K562 (cell line): ENCODE results near the gene ZNF440. TPM values are rescaled to one million over a fixed set of nuclear protein-coding genes. Genes with fewer than 3 reads are reported as not detected.

Source experiments
- ATAC-seq: fragments of 200-7000 bp; cut with Tn5 transposase; 3 replicates; pipeline ENCODE4 v1.9.1; 2020; ENCODE audit warnings: moderate library complexity
- BruUV-seq: library from RNA; stranded (reverse); fragments of 400-500 nt; replicated peaks from 2 replicates; lab custom pipeline; 2021; lab: Mats Ljungman, UMichigan
- CTCF ChIA-PET: fragments of 300-600 bp; formaldehyde crosslinking; extraction: SDS; loops from one replicate; lab custom pipeline; 2021; ENCODE audit warnings: low intra/inter-chr PET ratio; lab: Yijun Ruan, JAX
- POLR2A ChIA-PET: fragments of 300-600, 350-650 bp; sonication (Branson Sonifier 250); formaldehyde crosslinking; extraction: SDS; loops from one replicate; lab custom pipeline; 2021; ENCODE audit warnings: antibody characterized with exemption, inconsistent platforms; lab: Yijun Ruan, JAX
- DNase-seq, 4 experiments: peaks; one replicate each; pipeline versions ENCODE4 v3.0.0 to v3.0.0-alpha.2; 2011 to 2018; ENCODE audit warnings: low spot score in 3 of 4, mixed read lengths in 3 of 4; ENCODE audit errors: extremely low read depth in 1 of 4
- FAIRE-seq: peaks from 2 replicates; lab custom pipeline; 2011; peaks lifted over from hg19 to GRCh38; lab: Jason Lieb, UNC
- H2AFZ ChIP-seq: 2 replicates; pipeline ENCODE4 v1.6.0; 2011; ENCODE audit warnings: low read depth, low read length, control low read depth, inconsistent platforms
- H3K27ac ChIP-seq: fragments of 200-600 bp; 3 replicates; pipeline ENCODE4 v1.8.0; 2011; ENCODE audit warnings: low read depth, mild to moderate bottlenecking, control low read depth, inconsistent platforms, low read length, moderate library complexity, mixed read lengths; ENCODE audit errors: extremely low read depth
- H3K27me3 ChIP-seq, 2 experiments: fragments of 300-600 bp in 1 of 2; 2 replicates in 1 of 2; 3 replicates in 1 of 2; pipeline versions ENCODE4 v1.6.0 to v1.8.0; 2011; ENCODE audit warnings: inconsistent platforms in 2 of 2, low read length in 2 of 2, mild to moderate bottlenecking in 1 of 2, mixed read lengths in 1 of 2, moderate library complexity in 1 of 2; ENCODE audit not compliant: control insufficient read depth in 2 of 2, insufficient read depth in 2 of 2
- H3K36me3 ChIP-seq: fragments of 300-600 bp; 3 replicates; pipeline ENCODE4 v1.8.0; 2011; ENCODE audit warnings: mild to moderate bottlenecking, low read length, inconsistent platforms; ENCODE audit not compliant: control insufficient read depth, insufficient read depth
- H3K4me1 ChIP-seq, 2 experiments: fragments of 200-600 bp in 1 of 2; replicated peaks in 1 of 2; 2 replicates in 1 of 2; 3 replicates in 1 of 2; pipeline versions ENCODE4 v1.5.1 to v1.8.0; 2011; ENCODE audit warnings: inconsistent platforms in 2 of 2, low read length in 2 of 2, mild to moderate bottlenecking in 1 of 2, mixed read lengths in 1 of 2, moderate library complexity in 1 of 2; ENCODE audit not compliant: control insufficient read depth in 2 of 2, insufficient read depth in 2 of 2
- H3K4me2 ChIP-seq: 2 replicates; pipeline ENCODE4 v1.6.1; 2011; ENCODE audit warnings: low read length, control low read depth, inconsistent platforms, mixed read lengths; ENCODE audit not compliant: insufficient read depth
- H3K4me3 ChIP-seq: fragments of 200-600 bp; sonication (generic), shearing (Covaris generic); 2 replicates; pipeline ENCODE4 v1.5.1; 2016; ENCODE audit warnings: control low read depth, inconsistent platforms
- H3K79me2 ChIP-seq: fragments of 200-600 bp; 3 replicates; pipeline ENCODE4 v1.8.0; 2011; ENCODE audit warnings: low read length, inconsistent platforms; ENCODE audit not compliant: control insufficient read depth, insufficient read depth
- H3K9ac ChIP-seq, 2 experiments: 2 replicates each; pipeline versions ENCODE4 v1.6.0 to v1.6.1; 2011; ENCODE audit warnings: low read depth in 2 of 2, low read length in 2 of 2, control low read depth in 1 of 2, inconsistent platforms in 1 of 2, mild to moderate bottlenecking in 1 of 2, mixed read lengths in 1 of 2; ENCODE audit not compliant: insufficient read depth in 1 of 2
- H3K9me1 ChIP-seq: one replicate; pipeline ENCODE4 v1.6.0; 2011; ENCODE audit warnings: inconsistent platforms, mild to moderate bottlenecking, low read length, moderate library complexity; ENCODE audit not compliant: control insufficient read depth, insufficient read depth
- H3K9me3 ChIP-seq: replicated peaks from 2 replicates; pipeline ENCODE4 v1.5.1; 2011; ENCODE audit warnings: low read depth, low read length, inconsistent platforms; ENCODE audit not compliant: control insufficient read depth, insufficient read depth
- H4K20me1 ChIP-seq: replicated peaks from 2 replicates; pipeline ENCODE4 v1.6.1; 2011; ENCODE audit warnings: low read length, inconsistent platforms, mixed read lengths; ENCODE audit not compliant: control insufficient read depth, insufficient read depth
- CREM ChIP-seq: IDR thresholded peaks from 2 replicates; pipeline ENCODE4 v1.6.1; 2014; ENCODE audit warnings: antibody characterized with exemption, low read depth
- CXXC5 ChIP-seq: fragments of 250-450 bp; sonication (Bioruptor Pico); IDR thresholded peaks from 2 replicates; pipeline ENCODE4 v1.8.0; 2022; ENCODE audit warnings: inconsistent platforms, mild to moderate bottlenecking, moderate library complexity
- EGR1 ChIP-seq: fragments of 450-650 bp; conservative IDR thresholded peaks from 2 replicates; pipeline ENCODE4 v1.6.1; 2017; ENCODE audit warnings: mild to moderate bottlenecking
- KAT7 ChIP-seq: sonication (generic); formaldehyde crosslinking; IDR thresholded peaks from 2 replicates; pipeline ENCODE4 v1.8.0; 2022; ENCODE audit warnings: missing genetic modification reagents, mild to moderate bottlenecking, borderline replicate concordance
- L3MBTL2 ChIP-seq: fragments of 450-650 bp; IDR thresholded peaks from 2 replicates; pipeline ENCODE4 v1.6.1; 2016; ENCODE audit warnings: mild to moderate bottlenecking, moderate library complexity
- MYNN ChIP-seq, 2 experiments: sonication (generic); formaldehyde crosslinking in 1 of 2; IDR thresholded peaks; 2 replicates each; pipeline versions ENCODE4 v1.5.0 to v1.6.1; 2016 to 2020; ENCODE audit warnings: antibody characterized with exemption in 1 of 2, missing genetic modification reagents in 1 of 2
- PTTG1 ChIP-seq: fragments of 450-650 bp; IDR thresholded peaks from 2 replicates; pipeline ENCODE4 v1.6.1; 2016; ENCODE audit warnings: low read depth, mild to moderate bottlenecking, missing genetic modification characterization, missing compliant biosample characterization
- RBM34 ChIP-seq: fragments of 200-400 bp; formaldehyde crosslinking; IDR thresholded peaks from 2 replicates; pipeline ENCODE4 v1.6.1; 2018; ENCODE audit warnings: low read length, borderline replicate concordance; ENCODE audit not compliant: insufficient read depth
- SMARCB1 ChIP-seq: IDR thresholded peaks from 2 replicates; pipeline ENCODE4 v1.6.1; 2011; ENCODE audit warnings: improper control_type of control experiment, low read depth; ENCODE audit not compliant: insufficient read length
- SOX6 ChIP-seq: fragments of 450-650 bp; IDR thresholded peaks from 2 replicates; pipeline ENCODE4 v1.6.1; 2014; ENCODE audit warnings: mild to moderate bottlenecking
- TBP ChIP-seq: optimal IDR thresholded peaks from 2 replicates; pipeline ENCODE3; 2011; ENCODE audit warnings: low read depth, low read length, improper control_type of control experiment
- TCF3 ChIP-seq: sonication (generic); formaldehyde crosslinking; IDR thresholded peaks from 2 replicates; pipeline ENCODE4 v1.4.0; 2020; ENCODE audit warnings: mild to moderate bottlenecking, missing genetic modification reagents
- ZBED1 ChIP-seq: IDR thresholded peaks from 2 replicates; pipeline ENCODE4 v1.6.1; 2014
- ZBTB1 ChIP-seq: sonication (generic); formaldehyde crosslinking; IDR thresholded peaks from 2 replicates; pipeline ENCODE4 v1.8.1; 2023; ENCODE audit warnings: missing genetic modification reagents, low read depth, mild to moderate bottlenecking, borderline replicate concordance
- ZSCAN29 ChIP-seq: fragments of 450-650 bp; IDR thresholded peaks from 2 replicates; pipeline ENCODE4 v1.6.1; 2017
- WGBS: fragments of 100-300 bp; shearing (Covaris generic); methylation state at CpG from one replicate; pipeline ENCODE4 v1.1.6; 2016; ENCODE audit warnings: low coverage, mixed read lengths; ENCODE audit not compliant: insufficient coverage; ENCODE audit errors: missing lambda C conversion rate; 5-methylcytosine and 5-hydroxymethylcytosine counted together
- in situ Hi-C: fragments of 300-500 bp; cut with MboI; formaldehyde crosslinking; loops from 4 replicates; pipeline ENCODE4 v1.15.0; 2018; ENCODE audit warnings: inconsistent platforms, mixed read lengths
- intact Hi-C: fragments of 100-400 bp; cut with micrococcal nuclease; formaldehyde crosslinking; loops from 2 replicates; pipeline ENCODE4 v1.14.2; 2022
- polyA plus RNA-seq, 8 experiments: library from polyadenylated mRNA; depleted of rRNA in 4 of 8; stranded (reverse) in 5 of 8; unstranded in 3 of 8; fragments of >200 nt; fragmentation: Nextera tagmentation in 2 of 8; fragmentation: Illumina TruSeq in 1 of 8; extraction: Ambion mirVana in 2 of 8; extraction: Trizol in 1 of 8; gene quantifications; 2 replicates each; pipeline versions ENCODE4 v1.2.1 to v1.2.3, GENCODE V29; 2011 to 2014; ENCODE audit warnings: inconsistent platforms in 1 of 8, missing spikeins in 1 of 8
- total RNA-seq, 7 experiments: library from RNA; depleted of rRNA in 6 of 7; stranded (reverse); fragments of >200 nt in 6 of 7; fragmentation: Illumina TruSeq in 2 of 7; extraction: Trizol in 2 of 7; gene quantifications; 2 replicates each; pipeline versions ENCODE4 v1.2.1 to v1.2.3, GENCODE V29; 2011 to 2021; ENCODE audit warnings: low replicate concordance in 1 of 7
- TF ChIP-seq, protein P1 (sequence below), 2 experiments: IDR thresholded peaks; 2 replicates each; pipeline ENCODE4 v1.6.1; 2011; ENCODE audit warnings: borderline replicate concordance in 1 of 2, control low read depth in 1 of 2, low read depth in 1 of 2, low read length in 1 of 2, mild to moderate bottlenecking in 1 of 2, mixed read lengths in 1 of 2, moderate library complexity in 1 of 2; ENCODE audit not compliant: insufficient read depth in 1 of 2, insufficient read length in 1 of 2, poor library complexity in 1 of 2, severe bottlenecking in 1 of 2; ENCODE audit errors: extremely low read depth in 1 of 2
- TF ChIP-seq, protein P2 (sequence below): fragments of 450-650 bp; IDR thresholded peaks from 2 replicates; pipeline ENCODE4 v1.6.1; 2016; ENCODE audit warnings: low read depth, mild to moderate bottlenecking, moderate library complexity

Gene ZNF440
- total and polyA plus RNA-seq, 9 of the 15 experiments (the other 6 are each of a cell fraction or from before 2014, with no cell fraction given), result 5.9 to 32.6 (median 13.4) TPM

DNA sequence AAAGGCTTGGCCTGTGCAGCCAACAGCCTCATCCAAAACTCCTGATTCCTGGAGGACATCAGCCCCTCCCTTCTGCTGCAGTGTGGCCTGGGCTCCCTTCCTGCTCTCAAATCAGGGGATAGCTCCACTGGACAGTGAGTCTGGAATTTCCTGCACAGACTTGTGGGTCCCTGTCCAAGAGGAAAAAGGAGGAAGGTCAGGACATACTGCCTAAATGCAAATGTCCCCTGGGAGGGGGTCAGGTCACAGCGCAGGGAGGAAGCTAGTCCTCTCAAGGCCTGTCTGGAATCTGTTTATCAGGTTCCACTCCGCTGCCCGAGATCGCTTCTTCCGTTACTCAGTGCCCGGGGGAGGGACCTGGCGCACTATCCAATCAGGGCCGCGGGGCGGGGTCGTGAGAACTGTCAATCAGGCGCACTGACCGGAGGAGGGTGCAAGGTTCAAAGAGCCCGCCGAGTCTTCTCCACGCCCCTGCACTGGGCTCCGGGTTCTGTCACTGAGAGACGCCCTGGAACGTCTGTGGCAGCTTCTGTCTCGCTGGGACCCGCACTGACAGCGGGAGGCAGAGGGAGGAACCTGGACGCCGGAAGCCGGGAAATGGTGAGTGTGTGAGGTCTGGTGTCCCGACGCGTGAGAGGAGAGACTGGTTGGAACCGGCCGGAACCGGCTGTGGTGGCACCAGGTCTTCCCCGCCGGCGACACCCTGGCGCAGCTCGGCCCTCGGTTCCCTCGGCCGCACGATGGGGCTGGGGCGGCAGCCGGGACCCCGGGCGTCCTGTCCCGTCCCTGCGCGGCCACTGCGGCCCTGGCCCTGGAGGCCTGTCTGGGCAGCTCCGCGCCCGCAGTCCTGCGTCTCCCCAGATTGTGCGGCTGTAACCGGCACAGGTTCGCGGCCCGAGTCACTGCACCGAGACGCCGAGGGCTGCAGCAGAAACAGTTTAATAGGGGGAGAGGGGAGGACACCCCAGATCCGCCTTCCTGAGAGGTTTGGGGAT is 47.2 kb upstream of the ZNF440 start, which contains the start of gene ZNF441 (continued):
- no peak for TF ChIP-seq TCF3
- TF ChIP-seq RBM34, result no peak
- TF ChIP-seq CREM, result peak; percentile 19
- TF ChIP-seq MYNN (IDR thresholded peaks at IDR 0.05), result peak; percentile 25; the same call in 1 of the 2 replicates
- TF ChIP-seq MYNN (CRISPR knock-in tag; IDR thresholded peaks at IDR 0.05), result no peak

DNA sequence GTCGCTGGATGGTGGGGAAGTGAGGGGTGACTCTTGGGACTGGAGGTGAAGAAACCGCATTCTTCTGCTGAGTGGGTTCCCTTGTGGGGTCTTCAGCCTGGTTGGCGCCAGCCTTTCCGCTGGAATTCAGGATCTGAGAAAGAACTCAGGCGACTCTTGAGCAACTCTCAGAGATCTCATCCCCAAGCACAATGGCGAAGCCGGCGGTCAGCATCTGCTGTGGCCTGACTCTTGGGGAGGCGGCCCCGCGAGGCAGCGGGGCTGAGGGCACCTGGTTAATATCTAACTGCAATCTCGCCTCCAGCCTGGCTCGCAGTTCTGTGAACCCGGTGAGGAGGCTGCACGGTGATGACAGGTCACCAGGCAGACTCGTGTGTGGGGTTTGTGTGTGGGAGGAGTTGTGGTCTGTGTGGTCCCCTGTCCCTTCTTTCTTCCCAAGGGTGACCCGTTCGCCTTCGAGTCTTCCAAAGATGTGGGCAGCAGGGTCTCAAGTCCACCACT is 46.4 kb upstream of the ZNF440 start:
- 2% methylated on average over 20 of the region's 20 CpGs for WGBS
- intact Hi-C loops (loop anchor here (2.0 to 5.0 kb wide), 2 partner anchors 29 to 65 kb away; partner anchors contain the start of gene ZNF823), in situ Hi-C loops (no loop called here)
- Histone ChIP-seq H2AFZ (no peak overlapping the region), H4K20me1 (no peaks in the 10 kb centered on the region), H3K4me1 (peaks cover 7 to 18% of the 10 kb centered on the region in 2 experiments), H3K4me2 (peak overlapping the region; percentile 92), H3K9me3 (peaks cover 17% of the 10 kb centered on the region), H3K27ac (peak overlapping the region; percentile 88), H3K9me1 (no peaks in the 10 kb centered on the region), H3K79me2 (peaks cover 29% of the 10 kb centered on the region), H3K27me3 (no peaks in the 10 kb centered on the region), H3K36me3 (peaks cover 9% of the 10 kb centered on the region; the same call in 2 of the 3 replicates), H3K4me3 (peak overlapping the region; percentile 96), H3K9ac (peak overlapping the region; percentile 88 to 97)
- ChIA-PET POLR2A (interaction anchor here (0.6 kb wide), 2 partner anchors 40 to 345 kb away, joined by 3 read pairs; no protein-coding TSS in a partner anchor), CTCF (no interaction called here)
- FAIRE-seq, result peak; percentile 60
- DNase-seq, result peak; percentile 34 to 67 (median 39)
- no TSS peak for BruUV-seq
- ATAC-seq, result peak; percentile 36
- TF ChIP-seq TBP, result no peak
- no peak for TF ChIP-seq PTTG1 (tag)
- TF ChIP-seq L3MBTL2, result peak; percentile 9
- TF ChIP-seq CREM, result peak; percentile 26; the same call in 1 of the 2 replicates
- 0 out of 2 replicates have a peak, but pooled peaks have one; percentile 45 for TF ChIP-seq ZBED1
- TF ChIP-seq CXXC5, result peak; percentile 2; the same call in 1 of the 2 replicates
- peak; percentile 51; the same call in 1 of the 2 replicates for TF ChIP-seq EGR1
- TF ChIP-seq, protein P1, sequence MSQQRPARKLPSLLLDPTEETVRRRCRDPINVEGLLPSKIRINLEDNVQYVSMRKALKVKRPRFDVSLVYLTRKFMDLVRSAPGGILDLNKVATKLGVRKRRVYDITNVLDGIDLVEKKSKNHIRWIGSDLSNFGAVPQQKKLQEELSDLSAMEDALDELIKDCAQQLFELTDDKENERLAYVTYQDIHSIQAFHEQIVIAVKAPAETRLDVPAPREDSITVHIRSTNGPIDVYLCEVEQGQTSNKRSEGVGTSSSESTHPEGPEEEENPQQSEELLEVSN (IDR thresholded peaks at IDR 0.05; ENCODE audit: borderline replicate concordance in 1 of 2, extremely low read depth in 1 of 2, insufficient read depth in 1 of 2, insufficient read length in 1 of 2, low read depth in 1 of 2, low read length in 1 of 2, poor library complexity in 1 of 2, severe bottlenecking in 1 of 2), result peak; percentile 18 to 69
- TF ChIP-seq SOX6, result no peak
- peak; percentile 55; the same call in 1 of the 2 replicates for TF ChIP-seq ZBTB1 (CRISPR knock-in tag)
- TF ChIP-seq KAT7 (CRISPR knock-in tag), result 0 out of 2 replicates have a peak, but pooled peaks have one; percentile 8
- TF ChIP-seq, protein P2, sequence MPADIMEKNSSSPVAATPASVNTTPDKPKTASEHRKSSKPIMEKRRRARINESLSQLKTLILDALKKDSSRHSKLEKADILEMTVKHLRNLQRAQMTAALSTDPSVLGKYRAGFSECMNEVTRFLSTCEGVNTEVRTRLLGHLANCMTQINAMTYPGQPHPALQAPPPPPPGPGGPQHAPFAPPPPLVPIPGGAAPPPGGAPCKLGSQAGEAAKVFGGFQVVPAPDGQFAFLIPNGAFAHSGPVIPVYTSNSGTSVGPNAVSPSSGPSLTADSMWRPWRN, result peak; percentile 23; the same call in 1 of the 2 replicates
- no peak for TF ChIP-seq ZSCAN29
- TF ChIP-seq SMARCB1, result no peak
